Gastrocnemius medialis (tissue), 4 donors: ENCODE results near the gene ERICH6B. TPM values are rescaled to one million over a fixed set of nuclear protein-coding genes. Genes with fewer than 3 reads are reported as not detected.

Experiments
- ATAC-seq, 2 donors: fragments of 150-250 bp; one replicate each; pipeline ENCODE4 v1.9.1; 2016
- DNase-seq, 2 donors: peaks; one replicate each; pipeline ENCODE4 v3.0.0-alpha.2; 2019
- H3K27ac ChIP-seq, 4 donors: fragments of 200-600 bp; sonication (generic); 1 replicate in 1 of 4; 2 replicates in 3 of 4; pipeline ENCODE4 v1.5.1; 2016 to 2018; ENCODE audit warnings: mild to moderate bottlenecking in 2 of 4, moderate library complexity in 1 of 4
- H3K27me3 ChIP-seq, 3 donors: fragments of 200-600 bp; sonication (generic) in 2 of 3; 1 replicate in 1 of 3; 2 replicates in 2 of 3; pipeline versions ENCODE4 v1.5.1 to v1.6.0; 2016 to 2019; ENCODE audit warnings: mild to moderate bottlenecking in 1 of 3, moderate library complexity in 1 of 3
- H3K36me3 ChIP-seq, 2 donors: fragments of 200-600 bp; sonication (generic) in 1 of 2; one replicate each; pipeline ENCODE4 v1.5.1; 2017 to 2018
- H3K4me1 ChIP-seq, 2 donors: fragments of 200-600 bp; sonication (generic) in 1 of 2; one replicate each; pipeline ENCODE4 v1.5.1; 2016 to 2017; ENCODE audit warnings: mild to moderate bottlenecking in 2 of 2
- H3K4me3 ChIP-seq, 4 donors: fragments of 200-600 bp; sonication (generic) in 3 of 4; 1 replicate in 1 of 4; 2 replicates in 3 of 4; pipeline ENCODE4 v1.5.1; 2016 to 2019; ENCODE audit warnings: mild to moderate bottlenecking in 2 of 4
- H3K9me3 ChIP-seq, 3 donors: fragments of 200-600 bp; sonication (generic) in 2 of 3; 1 replicate in 1 of 3; 2 replicates in 2 of 3; pipeline ENCODE4 v1.5.1; 2016 to 2019
- CTCF ChIP-seq, 5 experiments: fragments of 450-650 bp in 3 of 5; fragments of 200-600 bp in 2 of 5; sonication (generic) in 2 of 5; IDR thresholded peaks in 4 of 5; conservative IDR thresholded peaks in 1 of 5; 1 replicate in 4 of 5; 2 replicates in 1 of 5; pipeline ENCODE4 v1.5.1; 2016 to 2019; ENCODE audit warnings: antibody characterized with exemption in 5 of 5, mild to moderate bottlenecking in 3 of 5, moderate library complexity in 3 of 5
- POLR2A ChIP-seq, 2 donors: fragments of 450-650 bp; IDR thresholded peaks; one replicate each; pipeline ENCODE4 v1.6.1; 2017; ENCODE audit warnings: antibody characterized with exemption in 2 of 2, mild to moderate bottlenecking in 2 of 2, moderate library complexity in 2 of 2
- in situ Hi-C, 4 donors: fragments of 200-750 bp; cut with MboI; loops; one replicate each; pipeline versions ENCODE4 v1.15.0 to v1.8.0; 2017; ENCODE audit warnings: low sequenced_read_pairs in 4 of 4
- intact Hi-C: fragments of 100-400 bp; cut with DNase I; formaldehyde crosslinking; loops from one replicate; pipeline ENCODE4 v1.15.1; 2023; ENCODE audit warnings: low total_unique reads
- total RNA-seq, 4 donors: library from RNA; depleted of rRNA; stranded (reverse); fragments of >200 nt; gene quantifications; one replicate each; pipeline versions ENCODE4 v1.1.0 to v1.2.3, GENCODE V29; 2016

Gene ERICH6B
- total RNA-seq, 4 donors from 2014 or later: not detected

GRCh38 chr13:45575146-45575829, 40.3 kb downstream of the ERICH6B start:
- H3K4me3 ChIP-seq: no peak overlapping the region
- DNase-seq (no peak), ATAC-seq (no peak)
- H3K36me3 ChIP-seq: no peaks in the 10 kb centered on the region
- no peak overlapping the region for H3K27ac ChIP-seq
- no peaks in the 10 kb centered on the region for H3K27me3 ChIP-seq
- H3K4me1 ChIP-seq: no peaks in the 10 kb centered on the region
- in situ Hi-C loops (no loop called here), intact Hi-C loops (no loop called here)
- TF ChIP-seq POLR2A (IDR thresholded peaks at IDR 0.05) (no peak), CTCF (IDR thresholded peaks at IDR 0.05 in 4 of 5, conservative IDR thresholded peaks at IDR 0.05 in 1 of 5) (no peak)
- H3K9me3 ChIP-seq: no peaks in the 10 kb centered on the region

- Histone ChIP-seq H3K36me3 (no peaks in the 10 kb centered on the region), H3K4me3 (no peak overlapping the region), H3K27me3 (no peaks in the 10 kb centered on the region), H3K4me1 (no peaks in the 10 kb centered on the region), H3K9me3 (no peaks in the 10 kb centered on the region), H3K27ac (no peak overlapping the region)
- ATAC-seq (no peak), DNase-seq (no peak)
- TF ChIP-seq CTCF (IDR thresholded peaks at IDR 0.05 in 4 of 5, conservative IDR thresholded peaks at IDR 0.05 in 1 of 5): no peak
- no peak for TF ChIP-seq POLR2A (IDR thresholded peaks at IDR 0.05)
- intact Hi-C loops: no loop called here
- in situ Hi-C loops: no loop called here
These were observed 50.2 kb downstream of the ERICH6B start for GRCh38 chr13:45565331-45565730.

DNA sequence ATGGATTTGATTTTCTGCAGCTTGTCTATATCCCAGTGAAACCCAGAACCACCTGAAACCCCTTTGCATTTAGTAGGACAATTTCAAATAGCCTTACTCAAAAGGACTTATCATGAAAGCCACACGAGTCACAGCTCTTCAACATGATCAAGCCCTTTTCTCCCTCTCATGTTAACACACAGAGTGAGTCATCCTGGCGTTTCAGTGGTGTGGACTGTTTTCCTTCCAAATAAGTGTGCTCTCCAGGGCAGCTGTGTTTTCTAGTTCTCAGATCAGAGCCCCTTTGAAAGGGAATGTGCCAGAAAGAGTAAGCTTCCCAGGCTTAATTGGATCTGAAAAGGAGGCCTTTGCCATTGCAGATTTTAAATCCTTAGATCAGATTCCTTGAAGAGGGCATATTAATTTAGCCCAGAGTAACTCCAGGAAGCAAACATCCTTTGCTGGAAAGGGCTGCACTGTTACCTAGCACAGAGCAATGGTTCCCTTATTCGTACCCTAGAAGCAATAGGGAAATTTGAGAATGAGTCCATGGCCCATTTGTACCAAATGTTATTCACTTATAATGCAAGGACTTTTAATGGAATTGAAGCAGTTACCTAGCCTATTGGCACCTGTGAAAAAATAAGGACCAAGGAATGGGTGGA, 51.3 kb downstream of the ERICH6B start:
- no peak for DNase-seq
- TF ChIP-seq CTCF (IDR thresholded peaks at IDR 0.05 in 4 of 5, conservative IDR thresholded peaks at IDR 0.05 in 1 of 5) (no peak), POLR2A (IDR thresholded peaks at IDR 0.05) (no peak)
- ATAC-seq: peak in 1 of 2 donors; percentile 36
- Histone ChIP-seq H3K27ac (no peak overlapping the region), H3K9me3 (no peaks in the 10 kb centered on the region), H3K4me1 (no peaks in the 10 kb centered on the region), H3K27me3 (no peaks in the 10 kb centered on the region), H3K36me3 (no peaks in the 10 kb centered on the region), H3K4me3 (no peak overlapping the region)
- intact Hi-C loops (no loop called here), in situ Hi-C loops (no loop called here)

GRCh38 chr13:45554604-45555109, 60.9 kb downstream of the ERICH6B start:
- DNase-seq (no peak), ATAC-seq (no peak)
- Histone ChIP-seq H3K36me3 (no peaks in the 10 kb centered on the region), H3K27ac (no peak overlapping the region), H3K4me3 (no peak overlapping the region), H3K9me3 (no peaks in the 10 kb centered on the region), H3K27me3 (no peaks in the 10 kb centered on the region), H3K4me1 (no peaks in the 10 kb centered on the region)
- in situ Hi-C loops (no loop called here), intact Hi-C loops (no loop called here)
- TF ChIP-seq POLR2A (IDR thresholded peaks at IDR 0.05): no peak
- TF ChIP-seq CTCF (IDR thresholded peaks at IDR 0.05 in 4 of 5, conservative IDR thresholded peaks at IDR 0.05 in 1 of 5): no peak
